Ovary (tissue), 9 donors: Measurements from ENCODE around the gene PGP. TPM values are rescaled to one million over a fixed set of nuclear protein-coding genes. Genes with fewer than 3 reads are reported as not detected.

Experiments
- DNase-seq, 5 donors: peaks; one replicate each; pipeline ENCODE4 v3.0.0-alpha.2; 2019 to 2020
- H3K27ac ChIP-seq, 2 donors: fragments of 200-600 bp; one replicate each; pipeline versions ENCODE4 v1.5.1 to v1.8.0; 2019 to 2022
- H3K27me3 ChIP-seq: fragments of 200-600 bp; one replicate; pipeline ENCODE4 v1.8.0; 2022
- H3K36me3 ChIP-seq: fragments of 200-600 bp; sonication (generic); one replicate; pipeline ENCODE4 v1.5.1; 2019
- H3K4me1 ChIP-seq: one replicate; pipeline ENCODE4 v1.8.1; 2013; ENCODE audit warnings: mild to moderate bottlenecking, moderate library complexity; ENCODE audit not compliant: insufficient read depth
- H3K4me3 ChIP-seq: fragments of 200-600 bp; sonication (generic); one replicate; pipeline ENCODE4 v1.5.1; 2017
- H3K9me3 ChIP-seq, 2 donors: fragments of 200-600 bp in 1 of 2; sonication (generic) in 1 of 2; one replicate each; pipeline versions ENCODE4 v1.5.1 to v1.8.1; 2013 to 2019; ENCODE audit warnings: mild to moderate bottlenecking in 1 of 2, moderate library complexity in 1 of 2
- EP300 ChIP-seq: sonication (generic); formaldehyde crosslinking; IDR thresholded peaks from one replicate; pipeline ENCODE4 v1.6.1; 2017; ENCODE audit warnings: antibody characterized with exemption
- POLR2A ChIP-seq: fragments of 450-650 bp; IDR thresholded peaks from one replicate; pipeline ENCODE4 v1.6.1; 2017; ENCODE audit warnings: antibody characterized with exemption, mild to moderate bottlenecking, moderate library complexity
- WGBS, 3 donors: extraction: QIAGEN DNeasy Blood & Tissue Kit in 1 of 3; methylation state at CpG; one replicate each; pipeline versions ENCODE4 v1.1.5 to v1.1.7; 2013 to 2017; 5-methylcytosine and 5-hydroxymethylcytosine counted together
- intact Hi-C, 4 donors: fragments of 100-400 bp; cut with DNase I; formaldehyde crosslinking; loops; one replicate each; pipeline versions ENCODE4 v1.11.0 to v1.15.1; 2022 to 2023
- polyA plus RNA-seq, 2 donors: library from polyadenylated mRNA; stranded (reverse); fragments of 200-250 nt in 1 of 2; fragments of 350-450 nt in 1 of 2; fragmentation: Illumina TruSeq in 1 of 2; extraction: RNeasy Lipid Tissue Mini Kit (QIAGEN cat#74804) in 1 of 2; gene quantifications; one replicate each; pipeline ENCODE4 v1.2.3, GENCODE V29; 2013 to 2014
- total RNA-seq, 7 donors: library from RNA; depleted of rRNA in 2 of 7; stranded (reverse); fragments of >200 nt in 2 of 7; fragmentation: NEBNext Ultra II Directional in 3 of 7; extraction: Animal tissue kit (Norgen Biotek cat#: 25700) in 3 of 7; gene quantifications; one replicate each; pipeline versions ENCODE4 v1.1.0 to v1.2.4, GENCODE V29; 2016 to 2023
- TF ChIP-seq, protein P1 (sequence below), 3 donors: fragments of 450-650 bp in 2 of 3; fragments of 200-600 bp in 1 of 3; IDR thresholded peaks; one replicate each; pipeline versions ENCODE4 v1.5.1 to v1.8.0; 2016 to 2022; ENCODE audit warnings: antibody characterized with exemption in 3 of 3, mild to moderate bottlenecking in 1 of 3
- donor health status: DM: no; HTN: no; CAD: no; lungs with moderate emphysema.
- donor health status: DM: no; HTN: no; CAD: no.
- donor health status: Bipolar disorder and iron deficiency.
- donor health status: DM: yes; HTN: yes; CAD: no.
- donor health status: DM: no; HTN: no; CAD: no.
- donor health status: DM: yes; HTN: yes; CAD: no.

Gene PGP
- total and polyA plus RNA-seq, 9 donors: 2.5 to 12.3 (median 6.9) TPM

DNA sequence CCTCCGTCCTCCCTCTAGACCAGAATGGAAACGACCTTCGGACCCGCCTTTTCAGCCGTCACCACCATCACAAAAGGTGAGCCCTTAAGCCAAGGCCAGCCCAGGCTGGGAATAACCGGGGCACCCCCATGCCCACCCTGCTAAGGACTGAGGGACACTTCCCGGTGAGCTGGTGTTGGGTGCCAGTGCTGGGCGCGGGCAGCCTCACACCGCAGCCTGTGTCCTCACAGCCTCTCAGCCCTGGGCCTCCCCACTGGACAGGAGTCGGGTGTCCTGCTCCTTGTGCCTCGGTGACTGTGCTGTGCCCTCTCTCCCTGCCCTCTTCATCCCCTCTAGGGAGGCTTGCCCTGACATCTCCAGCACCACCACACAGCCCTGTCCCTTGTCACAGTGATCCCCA, 48.8 kb downstream of the PGP start:
- intact Hi-C loops: no loop called here
- WGBS, 3 donors: 91 to 94% (median 91%) methylated on average over 10 to 12 of the region's 12 CpGs
- TF ChIP-seq POLR2A (no peak), EP300 (no peak)
- TF ChIP-seq, protein P1, sequence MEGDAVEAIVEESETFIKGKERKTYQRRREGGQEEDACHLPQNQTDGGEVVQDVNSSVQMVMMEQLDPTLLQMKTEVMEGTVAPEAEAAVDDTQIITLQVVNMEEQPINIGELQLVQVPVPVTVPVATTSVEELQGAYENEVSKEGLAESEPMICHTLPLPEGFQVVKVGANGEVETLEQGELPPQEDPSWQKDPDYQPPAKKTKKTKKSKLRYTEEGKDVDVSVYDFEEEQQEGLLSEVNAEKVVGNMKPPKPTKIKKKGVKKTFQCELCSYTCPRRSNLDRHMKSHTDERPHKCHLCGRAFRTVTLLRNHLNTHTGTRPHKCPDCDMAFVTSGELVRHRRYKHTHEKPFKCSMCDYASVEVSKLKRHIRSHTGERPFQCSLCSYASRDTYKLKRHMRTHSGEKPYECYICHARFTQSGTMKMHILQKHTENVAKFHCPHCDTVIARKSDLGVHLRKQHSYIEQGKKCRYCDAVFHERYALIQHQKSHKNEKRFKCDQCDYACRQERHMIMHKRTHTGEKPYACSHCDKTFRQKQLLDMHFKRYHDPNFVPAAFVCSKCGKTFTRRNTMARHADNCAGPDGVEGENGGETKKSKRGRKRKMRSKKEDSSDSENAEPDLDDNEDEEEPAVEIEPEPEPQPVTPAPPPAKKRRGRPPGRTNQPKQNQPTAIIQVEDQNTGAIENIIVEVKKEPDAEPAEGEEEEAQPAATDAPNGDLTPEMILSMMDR (IDR thresholded peaks at IDR 0.05): no peak
- no peak overlapping the region for H3K27ac ChIP-seq
- no peak overlapping the region for H3K4me3 ChIP-seq
- no peaks in the 10 kb centered on the region for H3K27me3 ChIP-seq
- H3K9me3 ChIP-seq: no peaks in the 10 kb centered on the region
- no peaks in the 10 kb centered on the region for H3K36me3 ChIP-seq
- DNase-seq: no peak
- H3K4me1 ChIP-seq: peaks cover under 1% of the 10 kb centered on the region

DNA sequence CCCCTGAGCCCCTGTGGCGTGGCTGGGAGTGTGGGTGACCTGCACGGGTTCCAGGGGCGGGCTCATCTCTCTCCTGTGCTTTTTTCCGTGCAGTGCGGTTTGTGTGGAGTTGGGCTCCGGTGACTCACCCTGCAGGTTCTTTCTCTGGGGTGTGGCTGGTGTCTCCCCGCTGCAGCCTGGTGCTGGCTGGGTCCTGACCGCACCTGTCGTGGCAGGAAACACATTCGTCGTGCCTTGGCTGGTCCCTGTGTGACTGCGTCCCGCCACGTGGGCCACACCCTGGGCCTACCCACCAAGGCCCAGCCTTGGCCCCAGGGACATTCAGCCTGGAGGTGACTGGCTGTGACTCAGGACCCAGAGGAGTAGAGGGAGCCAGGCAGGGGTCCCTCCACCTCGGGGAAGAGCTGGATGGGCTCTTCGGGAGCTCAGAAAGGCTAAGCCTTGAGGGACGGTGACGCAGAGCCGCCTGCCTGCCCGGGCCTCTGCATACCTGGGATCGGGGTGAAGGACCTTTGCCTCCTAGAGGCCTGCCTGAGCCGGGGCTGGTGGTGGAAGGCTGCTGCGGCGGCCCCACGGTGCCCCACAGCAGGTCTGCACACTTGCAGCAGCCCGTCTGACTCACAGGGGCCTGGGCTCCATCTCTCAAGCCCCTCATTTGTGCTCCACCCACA, 51.3 kb downstream of the PGP start:
- no peak overlapping the region for H3K27ac ChIP-seq
- H3K4me3 ChIP-seq: no peak overlapping the region
- no peaks in the 10 kb centered on the region for H3K9me3 ChIP-seq
- no peak for DNase-seq
- H3K36me3 ChIP-seq: no peaks in the 10 kb centered on the region
- 90 to 93% (median 92%) methylated on average over 25 to 26 of the region's 26 CpGs for WGBS, 3 donors
- intact Hi-C loops: no loop called here
- peaks cover 12% of the 10 kb centered on the region for H3K4me1 ChIP-seq
- no peak for TF ChIP-seq EP300
- no peak for TF ChIP-seq POLR2A
- TF ChIP-seq, protein P1 (IDR thresholded peaks at IDR 0.05): no peak
- H3K27me3 ChIP-seq: no peaks in the 10 kb centered on the region

DNA sequence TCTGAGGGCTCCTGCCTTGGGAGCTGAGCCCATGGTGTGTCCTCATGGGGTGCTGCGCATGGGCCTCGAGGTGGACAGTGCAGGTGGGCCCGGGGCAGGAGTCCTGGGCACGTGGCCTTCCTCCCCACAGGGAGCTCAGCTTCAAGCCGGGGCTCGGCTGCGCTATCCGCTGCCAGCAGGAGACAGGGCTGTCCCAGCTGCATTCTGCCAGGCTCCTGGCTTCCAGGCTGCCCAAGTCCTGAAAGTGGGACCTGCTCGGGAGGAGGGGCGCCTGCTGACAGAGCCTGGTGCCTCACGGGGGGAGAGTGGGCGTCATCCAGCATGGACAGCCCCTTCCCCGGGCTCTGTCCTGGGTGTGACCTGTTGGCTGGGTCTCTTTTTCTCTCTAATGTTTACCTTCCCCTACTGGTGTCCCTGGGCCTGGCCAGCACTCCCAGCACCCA, 51.9 kb downstream of the PGP start:
- no peak for DNase-seq
- intact Hi-C loops: no loop called here
- Histone ChIP-seq H3K9me3 (no peaks in the 10 kb centered on the region), H3K27ac (no peak overlapping the region), H3K4me3 (no peak overlapping the region), H3K27me3 (no peaks in the 10 kb centered on the region), H3K36me3 (no peaks in the 10 kb centered on the region), H3K4me1 (peaks cover 16% of the 10 kb centered on the region)
- TF ChIP-seq, protein P1 (IDR thresholded peaks at IDR 0.05): no peak
- no peak for TF ChIP-seq POLR2A
- no peak for TF ChIP-seq EP300
- 88 to 91% (median 89%) methylated on average over 13 of the region's 13 CpGs for WGBS, 3 donors

DNA sequence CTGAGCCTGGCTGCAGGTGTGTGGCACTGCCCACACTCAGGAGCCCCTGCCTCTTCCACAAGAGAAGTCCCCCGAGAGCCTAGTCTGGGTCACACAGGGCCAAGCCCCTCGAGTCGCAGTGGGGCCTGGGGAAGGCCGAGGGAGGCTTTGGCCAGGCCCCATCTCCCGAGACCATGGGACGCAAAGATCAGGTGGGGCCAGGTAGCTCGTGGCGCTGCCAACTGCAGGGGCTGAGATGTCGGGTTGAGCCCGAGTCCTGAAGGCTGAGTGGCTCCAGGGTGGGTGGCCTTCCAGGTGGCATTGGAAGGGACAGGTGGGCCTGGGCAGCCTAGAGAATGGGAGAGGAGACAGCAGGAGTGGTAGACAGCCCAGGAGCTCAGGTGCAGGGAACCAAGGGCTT, 52.7 kb downstream of the PGP start:
- no peak for DNase-seq
- intact Hi-C loops: no loop called here
- Histone ChIP-seq H3K4me1 (peaks cover 17% of the 10 kb centered on the region), H3K36me3 (no peaks in the 10 kb centered on the region), H3K9me3 (no peaks in the 10 kb centered on the region), H3K27ac (peak overlapping the region in 1 of 2 donors; percentile 37), H3K4me3 (no peak overlapping the region), H3K27me3 (no peaks in the 10 kb centered on the region)
- WGBS, 3 donors: 89 to 100% (median 91%) methylated on average over 10 of the region's 10 CpGs
- TF ChIP-seq, protein P1 (IDR thresholded peaks at IDR 0.05): no peak
- TF ChIP-seq EP300: no peak

Other genes starting within 250 kb of the PGP start
- under 1 TPM in 1 of 7 donors, not detected in 6; 0.32 TPM for gene RNF151, start 248.0 kb downstream of the PGP start, total RNA-seq
- not detected for gene RNF151, start 248.0 kb downstream of the PGP start, polyA plus RNA-seq
- 10 to 100 TPM; 28.9 to 48.0 (median 31.0) TPM for gene TBL3, start 242.8 kb downstream of the PGP start, total RNA-seq
- gene TBL3, start 242.8 kb downstream of the PGP start, polyA plus RNA-seq: 10 to 100 TPM in 1 of 2 donors, 1 to 10 TPM in 1; 2.1 to 40.6 TPM
- 1 to 10 TPM in 1 of 7 donors, under 1 TPM in 3, not detected in 3; 0.36 to 1.3 (median 0.66) TPM for gene NOXO1, start 233.4 kb downstream of the PGP start, total RNA-seq
- under 1 TPM in 1 of 2 donors, not detected in 1; 0.48 TPM for gene NOXO1, start 233.4 kb downstream of the PGP start, polyA plus RNA-seq
- 10 to 100 TPM; 10.6 to 18.5 (median 14.0) TPM for gene GFER, start 230.6 kb downstream of the PGP start, total RNA-seq
- 10 to 100 TPM in 1 of 2 donors, 1 to 10 TPM in 1; 6.1 to 16.8 TPM for gene GFER, start 230.6 kb downstream of the PGP start, polyA plus RNA-seq
- 1 to 10 TPM in 4 of 7 donors, under 1 TPM in 3; 0.50 to 4.0 (median 1.1) TPM for gene SYNGR3, start 224.9 kb downstream of the PGP start, total RNA-seq
- under 1 TPM; 0.42 to 0.75 TPM for gene SYNGR3, start 224.9 kb downstream of the PGP start, polyA plus RNA-seq
- 10 to 100 TPM; 25.8 to 44.5 (median 30.3) TPM for gene ZNF598, start 205.0 kb downstream of the PGP start, total RNA-seq
- gene ZNF598, start 205.0 kb downstream of the PGP start, polyA plus RNA-seq: 10 to 100 TPM in 1 of 2 donors, under 1 TPM in 1; 0.95 to 26.7 TPM
- gene NPW, start 195.1 kb downstream of the PGP start, total RNA-seq: 1 to 10 TPM in 1 of 7 donors, under 1 TPM in 2, not detected in 4; 0.46 to 1.1 (median 0.78) TPM
- gene NPW, start 195.1 kb downstream of the PGP start, polyA plus RNA-seq: under 1 TPM in 1 of 2 donors, not detected in 1; 0.17 TPM
- 100 to 1,000 TPM in 1 of 7 donors, 10 to 100 TPM in 6; 25.0 to 118 (median 78.7) TPM for gene NHERF2, start 187.9 kb downstream of the PGP start, total RNA-seq
- 100 to 1,000 TPM in 1 of 2 donors, 1 to 10 TPM in 1; 6.3 to 101 TPM for gene NHERF2, start 187.9 kb downstream of the PGP start, polyA plus RNA-seq
- gene NTHL1, start 167.0 kb downstream of the PGP start, total RNA-seq: 10 to 100 TPM; 17.1 to 38.1 (median 23.9) TPM
- gene NTHL1, start 167.0 kb downstream of the PGP start, polyA plus RNA-seq: 10 to 100 TPM in 1 of 2 donors, 1 to 10 TPM in 1; 1.9 to 27.3 TPM
- 100 to 1,000 TPM in 4 of 7 donors, 10 to 100 TPM in 3; 47.0 to 150 (median 131) TPM for gene TSC2, start 166.9 kb downstream of the PGP start, total RNA-seq
- 10 to 100 TPM; 51.7 to 72.1 TPM for gene TSC2, start 166.9 kb downstream of the PGP start, polyA plus RNA-seq
- gene PKD1, start 78.9 kb downstream of the PGP start, total RNA-seq: 100 to 1,000 TPM in 6 of 7 donors, 10 to 100 TPM in 1; 78.8 to 203 (median 145) TPM
- 100 to 1,000 TPM in 1 of 2 donors, 1 to 10 TPM in 1; 8.7 to 113 TPM for gene PKD1, start 78.9 kb downstream of the PGP start, polyA plus RNA-seq
- gene RAB26, start 66.2 kb downstream of the PGP start, total RNA-seq: under 1 TPM in 2 of 7 donors, not detected in 5; 0.12 to 0.80 TPM
- under 1 TPM; 0.19 to 0.50 TPM for gene RAB26, start 66.2 kb downstream of the PGP start, polyA plus RNA-seq
- 10 to 100 TPM; 20.5 to 68.0 (median 48.0) TPM for gene TRAF7, start 59.1 kb downstream of the PGP start, total RNA-seq
- gene TRAF7, start 59.1 kb downstream of the PGP start, polyA plus RNA-seq: 10 to 100 TPM; 13.3 to 26.3 TPM
- gene CASKIN1, start 18.2 kb downstream of the PGP start, total RNA-seq: 1 to 10 TPM in 1 of 7 donors, under 1 TPM in 6; 0.10 to 2.4 (median 0.60) TPM
- under 1 TPM in 1 of 2 donors, not detected in 1; 0.52 TPM for gene CASKIN1, start 18.2 kb downstream of the PGP start, polyA plus RNA-seq
- gene MLST8, start 9.4 kb downstream of the PGP start, total RNA-seq: 10 to 100 TPM; 24.5 to 56.2 (median 28.4) TPM
- gene MLST8, start 9.4 kb downstream of the PGP start, polyA plus RNA-seq: 10 to 100 TPM in 1 of 2 donors, 1 to 10 TPM in 1; 7.4 to 42.9 TPM
- gene BRICD5, start 4.0 kb downstream of the PGP start, total RNA-seq: 1 to 10 TPM; 3.2 to 8.3 (median 6.4) TPM
- 1 to 10 TPM in 1 of 2 donors, under 1 TPM in 1; 0.37 to 4.1 TPM for gene BRICD5, start 4.0 kb downstream of the PGP start, polyA plus RNA-seq
- 10 to 100 TPM; 18.3 to 26.2 (median 22.7) TPM for gene E4F1, start 8.8 kb upstream of the PGP start, total RNA-seq
- 10 to 100 TPM in 1 of 2 donors, under 1 TPM in 1; 0.58 to 23.5 TPM for gene E4F1, start 8.8 kb upstream of the PGP start, polyA plus RNA-seq
- 1 to 10 TPM in 1 of 7 donors, under 1 TPM in 6; 0.37 to 1.1 (median 0.75) TPM for gene DNASE1L2, start 21.6 kb upstream of the PGP start, total RNA-seq
- gene DNASE1L2, start 21.6 kb upstream of the PGP start, polyA plus RNA-seq: under 1 TPM in 1 of 2 donors, not detected in 1; 0.69 TPM
- 10 to 100 TPM; 39.0 to 66.3 (median 51.3) TPM for gene ECI1, start 36.7 kb upstream of the PGP start, total RNA-seq
- gene ECI1, start 36.7 kb upstream of the PGP start, polyA plus RNA-seq: 10 to 100 TPM in 1 of 2 donors, 1 to 10 TPM in 1; 3.1 to 48.1 TPM
- gene RNPS1, start 53.3 kb upstream of the PGP start, total RNA-seq: 100 to 1,000 TPM in 6 of 7 donors, 10 to 100 TPM in 1; 78.0 to 172 (median 153) TPM
- 100 to 1,000 TPM in 1 of 2 donors, 10 to 100 TPM in 1; 85.2 to 138 TPM for gene RNPS1, start 53.3 kb upstream of the PGP start, polyA plus RNA-seq
- gene ABCA3, start 125.9 kb upstream of the PGP start, total RNA-seq: 10 to 100 TPM in 2 of 7 donors, 1 to 10 TPM in 5; 2.0 to 11.3 (median 6.9) TPM
- 1 to 10 TPM; 2.7 to 6.9 TPM for gene ABCA3, start 125.9 kb upstream of the PGP start, polyA plus RNA-seq
- 1 to 10 TPM; 1.4 to 2.5 (median 2.0) TPM for gene CCNF, start 214.6 kb upstream of the PGP start, total RNA-seq
- 1 to 10 TPM in 1 of 2 donors, under 1 TPM in 1; 0.87 to 1.1 TPM for gene CCNF, start 214.6 kb upstream of the PGP start, polyA plus RNA-seq
- 1 to 10 TPM in 3 of 7 donors, under 1 TPM in 2, not detected in 2; 0.38 to 2.0 (median 1.4) TPM for gene TEDC2, start 245.3 kb upstream of the PGP start, total RNA-seq
- gene TEDC2, start 245.3 kb upstream of the PGP start, polyA plus RNA-seq: 1 to 10 TPM in 1 of 2 donors, not detected in 1; 1.2 TPM